ENCODE data around the gene SLIT3. TPM values are rescaled to one million over a fixed set of nuclear protein-coding genes. Genes with fewer than 3 reads are reported as not detected.

SLIT3 gene
- total RNA-seq, 4 donors from 2014 or later, result 46.3 to 89.0 (median 68.0) TPM

DNA sequence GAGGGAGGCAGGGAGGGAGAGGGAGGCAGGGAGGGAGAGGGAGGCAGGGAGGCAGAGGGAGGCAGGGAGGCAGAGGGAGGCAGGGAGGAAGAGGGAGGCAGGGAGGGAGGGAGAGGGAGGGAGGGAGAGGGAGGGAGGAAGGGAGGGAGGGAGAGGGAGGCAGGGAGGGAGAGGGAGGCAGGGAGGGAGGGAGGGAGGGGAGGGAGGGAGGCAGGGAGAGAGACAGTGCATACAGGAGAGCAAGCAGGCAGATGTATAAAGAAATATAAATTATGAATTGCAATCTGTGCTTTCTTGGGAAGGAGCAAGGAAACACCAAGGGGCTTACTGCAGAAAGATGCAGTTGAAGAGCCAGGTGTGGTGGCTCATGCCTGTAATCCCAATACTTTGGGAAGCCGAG is 574.6 kb downstream of the SLIT3 start:
- TF ChIP-seq, protein P1, sequence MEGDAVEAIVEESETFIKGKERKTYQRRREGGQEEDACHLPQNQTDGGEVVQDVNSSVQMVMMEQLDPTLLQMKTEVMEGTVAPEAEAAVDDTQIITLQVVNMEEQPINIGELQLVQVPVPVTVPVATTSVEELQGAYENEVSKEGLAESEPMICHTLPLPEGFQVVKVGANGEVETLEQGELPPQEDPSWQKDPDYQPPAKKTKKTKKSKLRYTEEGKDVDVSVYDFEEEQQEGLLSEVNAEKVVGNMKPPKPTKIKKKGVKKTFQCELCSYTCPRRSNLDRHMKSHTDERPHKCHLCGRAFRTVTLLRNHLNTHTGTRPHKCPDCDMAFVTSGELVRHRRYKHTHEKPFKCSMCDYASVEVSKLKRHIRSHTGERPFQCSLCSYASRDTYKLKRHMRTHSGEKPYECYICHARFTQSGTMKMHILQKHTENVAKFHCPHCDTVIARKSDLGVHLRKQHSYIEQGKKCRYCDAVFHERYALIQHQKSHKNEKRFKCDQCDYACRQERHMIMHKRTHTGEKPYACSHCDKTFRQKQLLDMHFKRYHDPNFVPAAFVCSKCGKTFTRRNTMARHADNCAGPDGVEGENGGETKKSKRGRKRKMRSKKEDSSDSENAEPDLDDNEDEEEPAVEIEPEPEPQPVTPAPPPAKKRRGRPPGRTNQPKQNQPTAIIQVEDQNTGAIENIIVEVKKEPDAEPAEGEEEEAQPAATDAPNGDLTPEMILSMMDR (IDR thresholded peaks at IDR 0.05), result no peak
- ATAC-seq (ENCODE audit: low FRiP score) (no peak), DNase-seq (ENCODE audit: low spot score) (no peak)

DNA sequence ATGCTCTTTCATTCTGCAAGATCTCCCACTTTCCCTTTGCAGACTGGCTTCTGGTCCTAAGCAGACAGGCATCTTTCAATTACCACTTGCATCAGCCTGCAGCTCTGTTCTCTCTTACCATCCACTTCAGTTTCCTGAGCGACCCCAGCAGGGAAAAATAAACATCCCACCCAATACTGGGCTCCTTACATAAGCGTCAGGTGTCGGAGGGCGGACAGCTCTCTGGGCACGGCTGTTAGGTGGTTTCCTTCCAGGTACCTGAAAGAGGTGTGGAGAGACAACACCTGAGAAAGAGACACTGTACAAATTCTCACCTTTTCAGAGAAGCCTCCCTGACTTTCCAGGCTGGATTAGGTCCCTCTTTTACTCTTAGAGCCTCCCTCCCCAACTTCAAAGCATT is 576.7 kb downstream of the SLIT3 start:
- ATAC-seq (ENCODE audit: low FRiP score) (no peak), DNase-seq (ENCODE audit: low spot score) (no peak)
- TF ChIP-seq, protein P1 (IDR thresholded peaks at IDR 0.05), result no peak

DNA sequence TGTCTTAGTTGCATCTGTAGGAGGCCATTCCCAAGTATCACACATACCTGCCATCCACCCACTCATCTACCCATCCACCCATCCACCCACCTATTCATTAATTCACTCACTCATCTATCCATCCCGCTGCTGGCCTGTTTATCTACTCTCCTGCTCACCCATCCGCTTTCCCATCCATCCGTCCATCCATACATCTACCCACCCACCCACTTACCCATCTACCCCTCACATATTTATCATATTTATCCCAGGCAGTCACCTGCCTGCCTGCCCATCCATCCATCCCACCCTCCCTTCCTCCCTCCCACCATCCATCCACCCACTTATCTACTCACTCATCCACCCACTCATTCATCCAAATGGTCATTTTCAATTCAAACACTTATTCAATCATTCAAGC is 577.9 kb downstream of the SLIT3 start:
- ATAC-seq (ENCODE audit: low FRiP score) (no peak), DNase-seq (ENCODE audit: low spot score) (no peak)
- TF ChIP-seq, protein P1 (IDR thresholded peaks at IDR 0.05), result no peak

DNA sequence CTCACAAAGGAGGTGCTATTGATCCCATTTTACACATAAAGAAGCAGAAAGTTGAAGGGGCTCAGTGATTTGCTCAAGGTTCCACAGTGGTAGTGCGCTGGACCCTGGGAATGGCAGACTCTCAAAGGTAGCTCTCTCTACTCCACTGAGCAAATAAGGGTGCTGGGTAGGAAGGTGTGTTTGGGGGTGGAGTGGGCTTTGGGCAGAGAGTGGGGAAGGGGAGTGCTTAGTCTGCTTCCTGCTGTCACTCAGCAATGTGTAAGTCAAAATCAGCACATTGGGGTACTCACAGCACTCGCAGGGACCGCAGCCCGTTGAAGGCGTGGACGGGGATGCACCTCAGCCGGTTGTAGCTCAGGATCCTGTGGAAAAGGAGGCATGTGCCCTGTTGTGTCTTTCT is 579.0 kb downstream of the SLIT3 start:
- TF ChIP-seq, protein P1 (IDR thresholded peaks at IDR 0.05), result no peak
- ATAC-seq (ENCODE audit: low FRiP score), result no peak

DNA sequence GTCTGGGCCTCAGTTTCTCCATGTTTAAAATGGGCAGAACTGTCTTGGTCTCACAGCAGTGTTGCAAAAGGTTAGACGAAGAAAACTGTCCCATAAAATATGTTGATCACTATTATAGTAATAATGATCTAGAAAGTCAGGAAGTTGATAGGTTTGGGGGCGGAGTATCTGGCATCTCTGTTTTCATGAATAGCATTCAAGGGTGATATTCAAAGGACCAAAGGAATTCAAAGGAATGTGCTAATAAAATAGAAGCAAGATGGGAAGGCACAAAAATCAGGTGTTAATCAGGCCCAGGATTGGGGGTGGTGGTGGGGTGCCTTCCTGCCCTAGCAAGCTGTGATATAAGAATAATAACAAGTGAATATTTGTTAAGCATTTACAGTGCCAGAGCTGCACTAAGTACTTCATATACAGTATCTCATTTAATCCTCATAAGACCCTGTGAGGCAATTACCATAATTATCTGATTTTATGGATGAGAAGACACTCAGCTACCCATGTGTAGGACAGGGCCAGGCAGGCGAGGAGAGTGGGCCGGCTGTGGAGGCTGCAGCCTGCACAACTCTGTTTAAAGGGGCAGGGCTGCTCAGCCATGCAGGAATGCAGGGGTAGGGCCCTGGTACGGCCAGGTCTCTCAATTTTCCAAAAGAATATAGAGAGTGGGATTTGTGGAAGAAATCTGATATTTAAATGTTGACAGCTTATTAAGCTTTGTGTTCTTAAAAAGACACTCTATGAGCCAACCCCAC is 579.8 kb downstream of the SLIT3 start:
- TF ChIP-seq, protein P1 (IDR thresholded peaks at IDR 0.05), result no peak
- no peak for DNase-seq (ENCODE audit: low spot score)
- no peak for ATAC-seq (ENCODE audit: low FRiP score)

More for the DNA sequence above, 579.0 kb downstream of the SLIT3 start:
- no peak for DNase-seq (ENCODE audit: low spot score)

DNA sequence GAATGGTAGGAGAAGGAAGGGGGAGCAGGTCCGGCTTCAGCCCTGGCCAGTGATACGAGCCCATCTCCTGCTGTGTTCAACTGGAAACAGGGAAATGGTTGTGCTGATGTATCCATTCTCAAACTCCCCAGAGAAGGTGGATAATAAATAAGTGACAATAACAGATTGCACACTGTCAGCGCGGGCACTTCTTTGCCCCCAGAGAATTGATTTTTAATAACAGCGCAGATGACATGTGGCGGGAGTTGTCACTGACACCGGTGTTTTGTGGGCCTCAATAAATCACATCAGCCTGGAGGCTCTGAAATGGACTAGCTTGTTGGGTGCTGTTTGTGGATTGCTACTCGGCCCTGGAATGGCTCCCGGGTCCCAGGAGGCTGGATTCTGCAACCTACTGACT is 580.4 kb downstream of the SLIT3 start:
- DNase-seq (ENCODE audit: low spot score) (no peak), ATAC-seq (ENCODE audit: low FRiP score) (no peak)
- TF ChIP-seq, protein P1 (IDR thresholded peaks at IDR 0.05), result no peak

DNA sequence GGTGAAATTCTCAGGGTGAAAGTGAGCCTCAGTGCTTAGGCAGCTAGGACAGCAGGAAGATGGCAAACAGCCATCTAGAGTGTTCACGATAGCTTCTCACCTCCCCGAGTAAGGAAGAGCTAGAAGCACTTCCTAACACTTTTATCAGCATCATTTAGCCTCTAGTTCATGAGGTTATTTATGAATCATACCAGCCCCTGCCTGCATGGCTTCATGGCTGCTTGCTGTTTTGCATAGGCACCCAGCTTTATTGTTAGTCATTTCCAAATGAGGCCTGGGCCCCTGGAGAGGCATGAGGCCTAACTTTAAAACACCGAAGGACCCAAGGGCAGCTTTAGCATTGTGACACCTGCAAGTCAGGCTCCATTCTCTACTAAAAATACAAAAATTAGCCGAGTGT is 586.9 kb downstream of the SLIT3 start:
- no peak for ATAC-seq (ENCODE audit: low FRiP score)
- TF ChIP-seq, protein P1 (IDR thresholded peaks at IDR 0.05), result no peak
- DNase-seq (ENCODE audit: low spot score), result no peak

All from omental fat pad (tissue), 4 donors.